ENCODE results near the gene ETAA1.

ETAA1 gene
- 27.8 to 51.1 (median 33.3) reads per million in 3 experiments for total RNA-seq

GRCh38 chr2:67397143-67397986 lies at the start of gene ETAA1:
Gene ETAA1 (plus strand): TSS chr2:67397333. CDS start chr2:67397449, 116 bp downstream.
- peak; percentile 91 for DNase-seq

GRCh38 chr2:67366832-67367412 lies 30.2 kb upstream of the ETAA1 start:
- DNase-seq, result no peak

- no peak for DNase-seq
Observed at GRCh38 chr2:67374481-67374880, 22.7 kb upstream of the ETAA1 start.

GRCh38 chr2:67374949-67375348 lies 22.2 kb upstream of the ETAA1 start:
- DNase-seq, result no peak

- DNase-seq, result no peak
Observed at GRCh38 chr2:67378555-67378954, 18.6 kb upstream of the ETAA1 start.

- no peak for DNase-seq
Observed at GRCh38 chr2:67379048-67379447, 18.1 kb upstream of the ETAA1 start.

GRCh38 chr2:67384123-67384822 lies 12.9 kb upstream of the ETAA1 start:
- DNase-seq, result no peak

GRCh38 chr2:67388680-67389079 lies 8.5 kb upstream of the ETAA1 start:
- DNase-seq, result no peak

GRCh38 chr2:67389286-67389685 lies 7.8 kb upstream of the ETAA1 start:
- no peak for DNase-seq

GRCh38 chr2:67389788-67390187 lies 7.3 kb upstream of the ETAA1 start:
- no peak for DNase-seq

GRCh38 chr2:67393237-67393636 lies 3.9 kb upstream of the ETAA1 start:
- DNase-seq, result no peak

- DNase-seq, result no peak
Observed at GRCh38 chr2:67394734-67395133, 2.4 kb upstream of the ETAA1 start.

- DNase-seq, result no peak
Observed at GRCh38 chr2:67399144-67399543, 2.0 kb downstream of the ETAA1 start.

GRCh38 chr2:67399831-67400489 lies 2.8 kb downstream of the ETAA1 start:
- DNase-seq, result no peak

GRCh38 chr2:67400560-67401485 lies 3.7 kb downstream of the ETAA1 start:
- no peak for DNase-seq

- no peak for DNase-seq
Observed at GRCh38 chr2:67408346-67408745, 11.2 kb downstream of the ETAA1 start.

GRCh38 chr2:67412424-67412823 lies 15.3 kb downstream of the ETAA1 start:
- no peak for DNase-seq

- no peak for DNase-seq
Observed at GRCh38 chr2:67414867-67415266, 17.7 kb downstream of the ETAA1 start.

- no peak for DNase-seq
Observed at GRCh38 chr2:67416136-67416535, 19.0 kb downstream of the ETAA1 start.

GRCh38 chr2:67423489-67423888 lies 26.4 kb downstream of the ETAA1 start:
- DNase-seq, result no peak

GRCh38 chr2:67436221-67436620 lies 39.1 kb downstream of the ETAA1 start:
- no peak for DNase-seq

GRCh38 chr2:67437114-67437513 lies 40.0 kb downstream of the ETAA1 start:
- DNase-seq, result no peak
